Activated CD4-positive, alpha-beta memory T cell treated with anti-CD3 and anti-CD28 coated beads, Interleukin-2, amount 10 ng/mL, durations not matched to agents 7 days and 5 days (primary cell): ENCODE measurements around the gene FLYWCH1. TPM values are rescaled to one million over a fixed set of nuclear protein-coding genes. Genes with fewer than 3 reads are reported as not detected.
"Not testable (repeated sequence)": the region's sequence is repeated elsewhere in the genome, so short reads cannot be mapped to it uniquely, and the experiment has no call there.

ENCODE experiments used
- CTCF ChIA-PET: fragments of 350-600 bp; sonication (Branson Sonifier 250); formaldehyde crosslinking; loops from one replicate; lab custom pipeline; 2021; ENCODE audit warnings: antibody characterized with exemption, inconsistent platforms; lab: Charles Lee
- POLR2A ChIA-PET: fragments of 350-600 bp; sonication (Branson Sonifier 250); formaldehyde crosslinking; loops from one replicate; lab custom pipeline; 2021; ENCODE audit warnings: antibody characterized with exemption; lab: Charles Lee
- DNase-seq: peaks from one replicate; pipeline ENCODE4 v3.0.0-alpha.2; 2020
- H3K27ac Mint-ChIP-seq: one replicate; pipeline ENCODE4 v1.8.0; 2021; ENCODE audit warnings: mild to moderate bottlenecking, mixed read lengths
- H3K27me3 Mint-ChIP-seq: one replicate; pipeline ENCODE4 v1.8.0; 2021; ENCODE audit warnings: mixed read lengths
- H3K36me3 Mint-ChIP-seq: one replicate; pipeline ENCODE4 v1.8.0; 2021; ENCODE audit warnings: low read depth, mixed read lengths
- H3K4me1 Mint-ChIP-seq: one replicate; pipeline ENCODE4 v1.8.0; 2021; ENCODE audit warnings: mixed read lengths
- H3K4me3 Mint-ChIP-seq: one replicate; pipeline ENCODE4 v1.8.0; 2021; ENCODE audit warnings: mild to moderate bottlenecking, mixed read lengths
- H3K9me3 Mint-ChIP-seq: one replicate; pipeline ENCODE4 v1.8.0; 2021; ENCODE audit warnings: mixed read lengths
- total RNA-seq, 2 experiments: library from RNA; stranded (reverse); gene quantifications; one replicate each; pipeline ENCODE4 v1.2.3, GENCODE V29; 2021

FLYWCH1 gene
- total RNA-seq, 2 experiments from 2014 or later: 75.2 to 80.8 TPM

DNA sequence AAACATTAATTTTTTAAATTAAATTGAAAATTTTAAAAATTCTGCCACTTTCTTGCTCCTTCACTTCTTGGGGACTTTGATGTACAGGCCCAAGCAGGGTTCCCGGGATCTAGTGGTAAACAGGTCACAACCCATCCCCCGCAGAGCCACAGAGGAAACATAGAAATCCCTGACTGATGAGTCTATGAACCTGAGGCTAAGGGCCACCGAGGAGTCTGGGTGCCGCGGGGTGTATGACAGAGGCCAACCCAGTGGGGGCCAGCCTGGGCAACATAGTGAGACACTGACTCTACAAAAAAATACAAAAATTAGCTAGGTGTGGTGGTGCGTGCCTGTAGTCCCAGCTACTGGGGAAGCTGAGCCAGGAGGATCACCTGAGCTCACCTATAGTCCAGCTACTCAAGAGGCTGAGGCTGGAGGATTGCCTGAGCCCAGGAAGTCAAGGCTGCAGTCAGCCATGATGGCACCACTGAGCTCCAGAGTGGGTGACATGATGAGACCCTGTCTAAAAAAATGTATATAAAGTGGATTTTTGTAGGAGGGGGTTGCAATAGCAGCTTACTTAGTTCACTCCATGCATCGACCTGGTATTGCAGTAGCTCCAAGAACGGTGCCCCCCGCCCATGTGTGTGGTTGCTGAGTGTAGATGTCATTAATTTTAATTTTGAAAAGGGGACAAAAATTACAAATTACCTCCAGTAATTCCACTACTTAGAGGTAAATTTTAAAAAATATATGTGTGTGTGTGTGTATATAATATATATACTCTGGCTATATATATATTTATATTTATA lies 9.2 kb upstream of the FLYWCH1 start:
- Mint-ChIP-seq H3K9me3 (no peaks in the 10 kb centered on the region), H3K4me1 (peaks cover 27% of the 10 kb centered on the region), H3K27ac (no peak overlapping the region), H3K27me3 (no peaks in the 10 kb centered on the region), H3K4me3 (no peak overlapping the region), H3K36me3 (no peaks in the 10 kb centered on the region)
- no peak for DNase-seq
- ChIA-PET CTCF (interaction anchor here (0.8 to 1.9 kb wide), 6 partner anchors 9 to 34 kb away, joined by 3 to 8 read pairs (median 4); partner anchors contain the start of gene FLYWCH1), POLR2A (interaction anchor here (0.5 to 1.9 kb wide), 2 partner anchors 19 to 80 kb away, joined by 3 to 10 read pairs; partner anchors contain the start of gene FLYWCH2)

DNA sequence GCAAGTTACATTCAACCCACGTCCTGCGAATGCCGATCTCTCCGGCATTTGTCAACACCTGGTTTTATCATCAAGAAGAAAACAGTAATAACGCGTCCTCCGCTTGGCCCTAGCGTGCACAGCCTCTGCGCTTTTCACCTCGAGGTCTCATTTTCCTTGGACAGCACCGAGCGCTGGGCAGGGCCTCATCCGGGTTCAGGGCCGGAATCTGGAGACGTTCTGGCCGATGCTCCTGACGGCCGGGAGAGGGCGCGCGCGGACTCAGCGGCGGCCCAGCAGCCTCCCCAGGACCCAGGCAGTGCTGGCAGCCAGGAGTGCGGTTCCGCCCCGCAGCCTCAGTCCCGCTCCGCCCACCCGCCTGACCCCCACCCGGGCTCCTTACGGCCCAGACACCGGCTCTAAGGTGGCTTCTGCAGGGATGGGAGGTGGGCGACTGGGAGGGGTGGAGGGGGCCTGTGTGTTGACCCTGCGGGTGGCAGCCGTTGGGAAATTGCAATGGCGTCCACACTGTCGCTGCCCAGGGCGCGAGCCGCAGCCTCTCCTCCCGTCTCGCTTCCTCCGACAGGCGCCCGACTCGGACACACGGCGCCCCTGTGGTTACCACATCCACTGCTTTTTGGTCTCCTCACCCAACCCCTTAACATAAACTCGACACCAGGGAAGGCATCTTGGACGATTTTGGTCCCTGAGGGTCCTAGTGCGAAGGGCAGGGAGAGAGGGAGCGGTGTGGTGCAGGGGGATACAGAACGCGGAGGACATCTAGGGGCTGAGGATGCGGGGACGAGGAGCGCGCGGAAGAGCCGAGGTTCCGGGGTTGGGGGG lies 7.4 kb upstream of the FLYWCH1 start:
- Mint-ChIP-seq H3K4me1 (peaks cover 28% of the 10 kb centered on the region), H3K27me3 (peaks cover 1% of the 10 kb centered on the region), H3K9me3 (no peaks in the 10 kb centered on the region), H3K36me3 (no peaks in the 10 kb centered on the region), H3K4me3 (peak overlapping the region; percentile 87), H3K27ac (peak overlapping the region; percentile 91)
- ChIA-PET CTCF (interaction anchor here (1.0 kb wide), 1 partner anchor 65 kb away, joined by 3 read pairs; no protein-coding TSS in a partner anchor), POLR2A (interaction anchor here (1.3 to 1.9 kb wide), 2 partner anchors 21 to 65 kb away, joined by 3 to 10 read pairs; partner anchors contain the start of genes FLYWCH2 and PAQR4)
- DNase-seq: peak; percentile 86

DNA sequence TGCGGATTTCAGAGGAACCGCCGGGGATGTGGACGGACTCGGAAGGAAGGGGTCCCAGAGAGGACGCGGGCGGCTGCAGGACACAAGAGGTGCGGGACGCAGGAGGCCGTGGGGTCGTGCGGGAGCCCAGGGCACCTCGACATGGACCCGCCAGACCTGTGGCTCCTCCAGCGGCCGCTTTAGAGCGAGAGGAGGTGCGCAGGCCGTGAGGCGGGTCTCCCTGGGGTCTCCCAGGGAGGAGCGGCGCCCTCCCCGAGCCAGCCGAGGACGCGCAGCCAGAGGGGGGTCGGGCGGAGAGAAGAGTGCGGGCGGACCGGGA lies 6.8 kb upstream of the FLYWCH1 start:
- peak overlapping the region; percentile 87 for H3K4me3 Mint-ChIP-seq

DNA sequence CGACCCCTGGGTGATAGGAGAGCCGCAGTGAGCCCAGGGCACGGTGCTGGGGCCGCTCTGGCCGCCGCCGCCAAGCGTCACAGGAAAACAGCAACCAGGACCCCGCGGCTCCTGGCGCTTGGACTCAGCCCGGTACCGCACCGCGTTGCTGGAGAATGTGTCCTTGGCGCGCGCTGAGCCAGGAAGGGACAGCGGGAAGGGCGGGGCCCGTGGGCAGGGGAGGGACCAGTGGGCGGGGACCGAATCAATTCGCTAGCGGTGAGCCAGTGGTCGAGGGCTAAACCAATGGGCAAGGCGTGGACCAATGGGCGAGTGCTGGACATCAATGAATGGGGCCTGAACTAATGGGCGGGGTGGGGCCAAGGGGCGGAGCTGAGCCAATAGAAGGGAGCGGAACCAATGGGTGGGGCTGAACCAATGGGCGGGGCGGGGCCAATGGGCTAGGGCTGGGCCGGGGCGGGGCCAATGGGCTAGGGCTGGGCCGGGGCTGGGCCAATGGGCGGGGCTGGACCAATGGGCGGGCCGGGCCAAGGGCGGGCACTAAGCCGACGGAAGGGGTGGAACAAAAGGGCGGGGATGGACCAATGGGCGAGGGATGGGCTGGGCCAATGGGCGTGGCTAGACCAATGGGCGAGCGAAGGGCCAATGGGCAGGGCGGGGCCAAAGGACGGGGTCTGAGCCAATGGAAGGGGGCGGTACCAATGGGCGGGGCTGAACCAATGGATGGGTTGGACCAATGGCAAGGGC lies 6.3 kb upstream of the FLYWCH1 start:
- no peaks in the 10 kb centered on the region for H3K36me3 Mint-ChIP-seq
- H3K27ac Mint-ChIP-seq: peak overlapping the region; percentile 91
- peaks cover 3% of the 10 kb centered on the region for H3K27me3 Mint-ChIP-seq
- H3K9me3 Mint-ChIP-seq: no peaks in the 10 kb centered on the region
- POLR2A ChIA-PET: interaction anchor here (0.6 to 1.8 kb wide), 8 partner anchors 10 to 1583 kb away, joined by 3 to 11 read pairs (median 4); partner anchors contain the start of genes FLYWCH2 and PKMYT1
- H3K4me1 Mint-ChIP-seq: peaks cover 28% of the 10 kb centered on the region
- peak overlapping the region; percentile 87 for H3K4me3 Mint-ChIP-seq
- peak; percentile 98 for DNase-seq
- CTCF ChIA-PET: interaction anchor here (0.7 to 3.1 kb wide), 8 partner anchors 11 to 37 kb away, joined by 3 to 22 read pairs (median 8); partner anchors contain the start of gene FLYWCH2

More for the DNA sequence above, 6.8 kb upstream of the FLYWCH1 start:
- no peak for DNase-seq
- Mint-ChIP-seq H3K27ac (peak overlapping the region; percentile 91), H3K27me3 (peaks cover 1% of the 10 kb centered on the region), H3K36me3 (no peaks in the 10 kb centered on the region), H3K4me1 (peaks cover 28% of the 10 kb centered on the region), H3K9me3 (no peaks in the 10 kb centered on the region)
- POLR2A ChIA-PET: interaction anchor here (0.6 to 1.8 kb wide), 2 partner anchors 22 to 75 kb away, joined by 3 to 11 read pairs; partner anchors contain the start of genes FLYWCH2 and PKMYT1
- CTCF ChIA-PET: interaction anchor here (1.1 to 3.1 kb wide), 3 partner anchors 17 to 22 kb away, joined by 3 to 22 read pairs (median 15); partner anchors contain the start of gene FLYWCH2

DNA sequence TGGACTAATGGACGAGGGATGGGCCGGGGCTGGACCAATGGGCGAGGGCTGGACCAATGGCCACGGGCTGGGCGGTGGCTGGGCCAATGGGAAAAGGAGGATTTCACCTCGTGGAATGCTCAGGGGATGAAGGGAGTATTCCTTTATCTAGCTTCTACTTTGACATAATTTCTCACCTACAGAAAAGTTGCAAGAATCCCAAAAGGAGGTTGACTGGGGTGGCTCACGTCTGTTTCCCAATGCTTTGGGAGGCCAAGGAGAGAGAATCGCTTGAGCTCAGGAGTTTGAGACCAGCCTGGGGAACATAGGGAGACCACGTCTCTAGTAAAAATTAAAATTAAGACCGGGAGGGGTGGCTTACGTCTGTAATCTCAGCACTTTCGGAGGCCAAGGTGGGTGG lies 5.7 kb upstream of the FLYWCH1 start:
- no peaks in the 10 kb centered on the region for H3K9me3 Mint-ChIP-seq
- H3K36me3 Mint-ChIP-seq: no peaks in the 10 kb centered on the region
- H3K27me3 Mint-ChIP-seq: peaks cover 6% of the 10 kb centered on the region
- POLR2A ChIA-PET: interaction anchor here (0.6 to 1.8 kb wide), 8 partner anchors 10 to 1583 kb away, joined by 3 to 11 read pairs (median 4); partner anchors contain the start of gene FLYWCH2
- DNase-seq: no peak
- peak overlapping the region; percentile 51 for H3K27ac Mint-ChIP-seq
- H3K4me3 Mint-ChIP-seq: peak overlapping the region; percentile 55
- H3K4me1 Mint-ChIP-seq: peaks cover 28% of the 10 kb centered on the region
- CTCF ChIA-PET: interaction anchor here (0.7 to 3.1 kb wide), 8 partner anchors 11 to 38 kb away, joined by 3 to 22 read pairs (median 8); partner anchors contain the start of gene FLYWCH2

DNA sequence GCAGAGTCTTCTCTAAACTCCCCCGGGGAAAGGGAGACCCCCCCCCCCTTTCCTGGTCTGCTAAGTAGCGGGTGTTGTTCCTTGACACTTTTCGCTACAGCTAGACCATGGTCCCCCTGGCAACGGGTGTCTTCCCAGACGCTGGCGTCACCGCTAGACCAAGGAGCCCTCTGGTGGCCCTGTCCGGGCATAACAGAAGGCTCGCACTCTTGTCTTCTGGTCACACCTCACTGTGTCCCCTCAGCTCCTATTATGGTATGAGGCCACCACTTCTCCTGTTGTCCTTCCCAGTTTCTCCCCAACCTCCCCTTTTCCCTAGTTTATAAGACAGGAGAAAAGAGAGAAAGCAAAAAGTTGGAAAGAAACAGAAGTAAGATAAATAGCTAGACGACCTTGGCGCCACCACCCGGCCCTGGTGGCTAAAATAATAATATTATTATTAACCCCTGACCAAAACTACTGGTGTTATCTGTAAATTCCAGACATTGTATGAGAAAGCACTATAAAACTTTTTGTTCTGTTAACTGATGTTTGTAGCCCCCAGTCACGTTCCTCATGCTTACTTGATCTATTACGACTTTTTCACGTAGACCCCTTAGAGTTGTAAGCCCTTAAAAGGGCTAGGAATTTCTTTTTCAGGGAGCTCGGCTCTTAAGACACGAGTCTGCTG lies 4.5 kb upstream of the FLYWCH1 start:
- DNase-seq: peak; percentile 56
- ChIA-PET CTCF (interaction anchor here (0.7 to 3.1 kb wide), 12 partner anchors 9 to 68 kb away, joined by 3 to 22 read pairs (median 6); partner anchors contain the start of gene FLYWCH2), POLR2A (interaction anchor here (0.9 kb wide), 1 partner anchor 24 kb away, joined by 3 read pairs; the partner anchor contains the start of gene FLYWCH2)
- not testable (repeated sequence) for H3K9me3 Mint-ChIP-seq, H3K27ac Mint-ChIP-seq, H3K4me3 Mint-ChIP-seq, H3K27me3 Mint-ChIP-seq, H3K36me3 Mint-ChIP-seq
- peaks cover 35% of the 10 kb centered on the region for H3K4me1 Mint-ChIP-seq

DNA sequence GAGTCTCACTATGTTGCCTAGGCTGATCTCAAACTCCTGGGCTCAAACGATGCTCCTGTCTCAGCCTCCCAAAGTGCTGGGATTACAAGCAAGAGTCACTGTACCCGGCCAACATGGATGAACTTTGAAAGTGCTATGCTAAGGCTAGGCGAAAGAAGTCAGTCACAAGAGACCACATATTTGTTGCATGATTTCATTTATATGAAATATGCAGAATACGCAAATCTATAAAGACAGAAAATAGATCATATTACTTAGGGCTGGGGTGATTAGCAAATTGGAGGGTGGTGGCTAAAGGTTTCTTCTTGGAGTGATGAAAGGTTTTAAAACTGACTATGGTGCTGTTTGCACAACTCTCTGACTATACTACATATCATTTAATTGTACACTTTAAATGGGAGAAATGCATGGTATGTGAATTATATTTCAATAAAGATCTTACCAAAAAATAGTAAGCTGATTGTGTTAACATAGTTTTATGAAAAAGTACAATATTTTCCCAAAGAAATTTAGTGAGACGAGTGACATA lies 1.2 kb upstream of the FLYWCH1 start:
- DNase-seq: no peak
- ChIA-PET POLR2A (interaction anchor here (0.9 to 3.8 kb wide), 2 partner anchors 28 to 29 kb away, joined by 3 to 28 read pairs; partner anchors contain the start of gene FLYWCH2), CTCF (interaction anchor here (1.4 to 3.7 kb wide), 5 partner anchors 9 to 72 kb away, joined by 3 to 31 read pairs (median 9); no protein-coding TSS in a partner anchor)
- Mint-ChIP-seq H3K36me3 (peaks cover 20% of the 10 kb centered on the region), H3K9me3 (no peaks in the 10 kb centered on the region), H3K27ac (no peak overlapping the region), H3K27me3 (peaks cover 6% of the 10 kb centered on the region), H3K4me1 (peaks cover 54% of the 10 kb centered on the region), H3K4me3 (peak overlapping the region; percentile 77)

DNA sequence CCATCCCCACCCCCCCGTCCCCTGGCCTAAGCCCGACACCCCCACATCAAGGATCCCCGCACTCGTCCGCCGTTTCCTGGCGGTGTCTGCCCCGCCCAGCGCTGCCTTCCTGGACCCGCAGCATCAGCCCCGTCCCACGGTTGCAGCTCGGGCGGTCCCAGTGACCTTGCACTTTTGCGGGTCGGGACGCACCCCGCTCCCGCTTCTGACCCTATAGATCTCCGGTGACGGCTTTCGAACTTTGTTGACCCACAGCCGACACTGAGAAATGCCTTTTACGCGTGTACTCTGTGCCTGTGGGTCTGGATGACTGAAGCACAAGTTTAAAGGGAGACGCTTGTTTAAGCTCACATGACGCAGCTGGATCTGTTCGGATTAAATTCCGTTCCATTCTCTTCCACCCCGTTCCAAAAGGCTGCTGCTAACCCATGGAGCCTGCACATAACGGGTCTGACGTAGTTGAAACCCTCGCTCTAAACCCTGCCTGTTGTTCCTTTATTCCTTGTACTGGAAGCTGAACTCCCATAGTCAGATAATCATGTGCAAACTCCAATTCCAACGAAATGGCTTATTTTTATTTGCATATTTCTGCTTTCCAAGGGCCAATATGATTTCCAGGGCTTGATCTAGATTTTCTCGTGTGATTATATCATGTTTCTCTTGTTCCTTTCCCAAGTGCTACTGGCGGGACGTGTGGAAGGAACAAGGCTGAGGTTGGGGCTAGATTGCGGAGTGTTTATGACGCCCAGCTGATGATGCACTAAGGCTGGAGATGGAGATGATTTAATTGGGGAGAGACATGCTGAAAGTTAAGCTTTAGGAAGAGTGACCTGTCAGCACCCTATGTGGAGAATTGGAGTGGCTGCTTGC lies 834 bp downstream of the FLYWCH1 start:
- peaks cover 44% of the 10 kb centered on the region for H3K4me1 Mint-ChIP-seq
- ChIA-PET POLR2A (interaction anchor here (0.6 to 3.8 kb wide), 8 partner anchors 9 to 660 kb away, joined by 3 to 28 read pairs (median 6); partner anchors contain the start of genes FLYWCH2 and PKMYT1), CTCF (interaction anchor here (1.4 to 3.7 kb wide), 8 partner anchors 10 to 74 kb away, joined by 3 to 31 read pairs (median 10); no protein-coding TSS in a partner anchor)
- H3K36me3 Mint-ChIP-seq: peaks cover 27% of the 10 kb centered on the region
- no peaks in the 10 kb centered on the region for H3K9me3 Mint-ChIP-seq
- peak overlapping the region; percentile 88 for H3K27ac Mint-ChIP-seq
- peak overlapping the region; percentile 96 for H3K4me3 Mint-ChIP-seq
- H3K27me3 Mint-ChIP-seq: peaks cover 6% of the 10 kb centered on the region
- DNase-seq: peak; percentile 54

DNA sequence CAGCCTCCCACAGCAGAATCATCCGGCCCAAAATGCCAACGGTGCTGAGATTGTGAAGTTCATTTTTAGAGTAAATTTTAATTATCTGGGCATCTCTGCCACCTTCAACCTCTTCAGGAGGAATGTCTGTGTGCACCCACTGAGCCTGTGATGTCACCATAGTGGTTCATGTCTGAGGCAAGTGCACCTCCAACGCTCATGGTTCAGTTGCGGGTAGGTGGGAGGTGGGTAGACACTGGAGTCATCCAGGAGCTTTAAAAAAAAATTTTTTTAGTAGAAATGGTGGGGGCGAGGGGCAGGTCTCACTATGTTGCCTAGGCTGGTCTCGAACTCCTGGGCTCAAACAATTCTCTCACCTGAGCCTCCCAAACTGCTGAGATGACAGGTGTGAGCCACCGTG lies 1.9 kb downstream of the FLYWCH1 start:
- peaks cover 42% of the 10 kb centered on the region for H3K4me1 Mint-ChIP-seq
- peaks cover 6% of the 10 kb centered on the region for H3K27me3 Mint-ChIP-seq
- H3K9me3 Mint-ChIP-seq: no peaks in the 10 kb centered on the region
- H3K36me3 Mint-ChIP-seq: peaks cover 30% of the 10 kb centered on the region
- no peak for DNase-seq
- ChIA-PET POLR2A (interaction anchor here (1.8 to 3.8 kb wide), 3 partner anchors 32 to 67 kb away, joined by 7 to 28 read pairs (median 13); partner anchors contain the start of genes FLYWCH2 and PKMYT1), CTCF (interaction anchor here (0.6 to 3.7 kb wide), 3 partner anchors 8 to 114 kb away, joined by 3 to 31 read pairs (median 24); no protein-coding TSS in a partner anchor)
- H3K27ac Mint-ChIP-seq: no peak overlapping the region
- H3K4me3 Mint-ChIP-seq: peak overlapping the region; percentile 96

DNA sequence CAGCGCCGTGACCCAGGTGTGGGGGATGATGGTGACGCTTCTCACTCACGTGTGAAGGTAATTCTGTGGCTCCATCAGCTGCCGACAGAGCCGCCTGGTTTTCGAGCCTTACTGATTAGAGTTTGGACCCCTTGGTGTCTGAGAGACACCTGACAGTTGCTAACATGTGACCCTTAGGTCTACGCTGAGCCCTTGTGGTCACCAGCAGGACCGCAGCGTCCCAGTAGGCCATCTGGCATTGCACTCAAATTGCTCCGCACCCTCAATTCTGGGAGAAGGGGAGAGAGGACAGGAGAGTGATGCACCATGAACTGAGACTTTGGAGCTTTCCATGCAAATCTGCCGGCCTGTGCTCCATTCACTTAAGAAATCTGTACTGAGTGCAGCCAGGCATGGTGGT lies 2.5 kb downstream of the FLYWCH1 start:
- Mint-ChIP-seq H3K36me3 (peaks cover 30% of the 10 kb centered on the region), H3K27ac (no peak overlapping the region)

More for the DNA sequence above, 2.5 kb downstream of the FLYWCH1 start:
- Mint-ChIP-seq H3K4me3 (no peak overlapping the region), H3K4me1 (peaks cover 44% of the 10 kb centered on the region), H3K27me3 (peaks cover 5% of the 10 kb centered on the region), H3K9me3 (no peaks in the 10 kb centered on the region)
- CTCF ChIA-PET: interaction anchor here (1.8 to 3.7 kb wide), 2 partner anchors 12 to 13 kb away, joined by 3 to 31 read pairs; no protein-coding TSS in a partner anchor
- DNase-seq: no peak
- POLR2A ChIA-PET: interaction anchor here (1.4 to 3.8 kb wide), 4 partner anchors 9 to 67 kb away, joined by 3 to 28 read pairs (median 6); partner anchors contain the start of genes FLYWCH2 and PKMYT1
